Thoracic aorta (tissue), 2 donors: ENCODE results near the gene AHR. TPM values are rescaled to one million over a fixed set of nuclear protein-coding genes. Genes with fewer than 3 reads are reported as not detected.

Source experiments
- ATAC-seq: fragments of 150-250 bp; one replicate; pipeline ENCODE4 v1.8.0; 2017; ENCODE audit warnings: low read depth; ENCODE audit not compliant: insufficient number of reproducible peaks, low FRiP score
- DNase-seq: peaks from one replicate; pipeline ENCODE4 v3.0.0-alpha.2; 2020; ENCODE audit warnings: low spot score
- H3K27ac ChIP-seq, 2 donors: fragments of 200-600 bp; sonication (generic); 1 replicate in 1 of 2; 2 replicates in 1 of 2; pipeline ENCODE4 v1.5.1; 2016; ENCODE audit warnings: mild to moderate bottlenecking in 2 of 2, moderate library complexity in 2 of 2
- H3K27me3 ChIP-seq: fragments of 200-600 bp; sonication (generic); replicated peaks from 2 replicates; pipeline ENCODE4 v1.6.0; 2016; ENCODE audit warnings: mild to moderate bottlenecking; ENCODE audit not compliant: insufficient read depth
- H3K36me3 ChIP-seq: fragments of 200-600 bp; sonication (generic); one replicate; pipeline ENCODE4 v1.5.1; 2016
- H3K4me1 ChIP-seq, 2 donors: fragments of 200-600 bp; sonication (generic); 1 replicate in 1 of 2; 2 replicates in 1 of 2; pipeline versions ENCODE4 v1.5.1 to v1.6.0; 2016; ENCODE audit warnings: low read depth in 2 of 2, mild to moderate bottlenecking in 1 of 2; ENCODE audit not compliant: control insufficient read depth in 1 of 2
- H3K4me3 ChIP-seq: fragments of 200-600 bp; sonication (generic); 2 replicates; pipeline ENCODE4 v1.5.1; 2016; ENCODE audit warnings: mild to moderate bottlenecking
- H3K9me3 ChIP-seq: fragments of 200-600 bp; sonication (generic); 2 replicates; pipeline ENCODE4 v1.5.1; 2016
- total RNA-seq, 2 donors: library from RNA; depleted of rRNA; stranded (reverse); fragments of >200 nt; gene quantifications; one replicate each; pipeline versions ENCODE4 v1.1.0 to v1.2.3, GENCODE V29; 2016
- TF ChIP-seq, protein P1 (sequence below): fragments of 200-600 bp; sonication (generic); IDR thresholded peaks from one replicate; pipeline ENCODE4 v1.5.1; 2019; ENCODE audit warnings: antibody characterized with exemption

The AHR gene
- total RNA-seq, 2 donors from 2014 or later: 131 to 191 TPM

DNA sequence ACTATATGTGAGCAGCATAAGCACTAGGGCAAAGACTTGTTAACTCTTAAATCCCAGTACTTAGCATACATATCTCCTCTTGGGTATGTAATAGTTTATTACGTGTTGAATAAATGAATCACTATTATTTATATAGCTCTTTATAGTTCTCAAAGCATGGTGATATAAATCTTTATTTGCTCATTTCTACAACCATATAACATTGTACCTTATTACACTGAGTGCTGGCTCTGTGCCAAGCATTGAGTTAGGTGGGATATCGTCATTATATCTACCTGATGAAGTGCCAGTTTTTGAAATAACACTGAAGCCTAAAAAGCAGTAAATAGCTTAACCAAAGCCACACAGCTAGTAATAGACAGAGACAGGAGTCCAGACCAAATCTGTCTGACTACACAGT is 27.9 kb downstream of the AHR start:
- DNase-seq (no peak), ATAC-seq (no peak)
- TF ChIP-seq, protein P1, sequence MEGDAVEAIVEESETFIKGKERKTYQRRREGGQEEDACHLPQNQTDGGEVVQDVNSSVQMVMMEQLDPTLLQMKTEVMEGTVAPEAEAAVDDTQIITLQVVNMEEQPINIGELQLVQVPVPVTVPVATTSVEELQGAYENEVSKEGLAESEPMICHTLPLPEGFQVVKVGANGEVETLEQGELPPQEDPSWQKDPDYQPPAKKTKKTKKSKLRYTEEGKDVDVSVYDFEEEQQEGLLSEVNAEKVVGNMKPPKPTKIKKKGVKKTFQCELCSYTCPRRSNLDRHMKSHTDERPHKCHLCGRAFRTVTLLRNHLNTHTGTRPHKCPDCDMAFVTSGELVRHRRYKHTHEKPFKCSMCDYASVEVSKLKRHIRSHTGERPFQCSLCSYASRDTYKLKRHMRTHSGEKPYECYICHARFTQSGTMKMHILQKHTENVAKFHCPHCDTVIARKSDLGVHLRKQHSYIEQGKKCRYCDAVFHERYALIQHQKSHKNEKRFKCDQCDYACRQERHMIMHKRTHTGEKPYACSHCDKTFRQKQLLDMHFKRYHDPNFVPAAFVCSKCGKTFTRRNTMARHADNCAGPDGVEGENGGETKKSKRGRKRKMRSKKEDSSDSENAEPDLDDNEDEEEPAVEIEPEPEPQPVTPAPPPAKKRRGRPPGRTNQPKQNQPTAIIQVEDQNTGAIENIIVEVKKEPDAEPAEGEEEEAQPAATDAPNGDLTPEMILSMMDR: no peak
- Histone ChIP-seq H3K27me3 (no peaks in the 10 kb centered on the region), H3K4me1 (peaks cover 0 to 14% of the 10 kb centered on the region in 2 donors), H3K4me3 (no peak overlapping the region), H3K36me3 (peaks cover 6% of the 10 kb centered on the region), H3K27ac (no peak overlapping the region), H3K9me3 (no peaks in the 10 kb centered on the region)

DNA sequence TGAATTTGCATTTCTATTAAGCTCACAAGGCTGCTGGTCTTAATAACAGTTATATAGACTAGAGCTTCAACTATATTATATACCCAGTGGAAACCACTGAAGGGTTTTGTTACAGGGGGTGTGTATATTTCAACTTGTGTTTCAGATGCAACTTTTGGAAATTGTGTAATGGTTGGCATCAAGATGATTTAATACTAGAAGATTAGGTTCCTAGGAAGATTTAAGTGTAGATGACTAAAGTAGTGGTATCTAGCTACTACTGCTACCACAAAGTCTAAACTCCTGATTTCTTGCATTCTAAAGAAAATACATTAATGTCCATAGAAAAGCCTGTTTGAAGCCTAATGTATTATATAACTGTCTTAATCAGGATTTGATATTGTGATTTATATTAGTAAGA is 30.2 kb downstream of the AHR start:
- Histone ChIP-seq H3K9me3 (no peaks in the 10 kb centered on the region), H3K27ac (no peak overlapping the region), H3K4me1 (no peaks in the 10 kb centered on the region), H3K27me3 (no peaks in the 10 kb centered on the region), H3K4me3 (no peak overlapping the region), H3K36me3 (peaks cover 8% of the 10 kb centered on the region)
- DNase-seq (no peak), ATAC-seq (no peak)
- TF ChIP-seq, protein P1: no peak

DNA sequence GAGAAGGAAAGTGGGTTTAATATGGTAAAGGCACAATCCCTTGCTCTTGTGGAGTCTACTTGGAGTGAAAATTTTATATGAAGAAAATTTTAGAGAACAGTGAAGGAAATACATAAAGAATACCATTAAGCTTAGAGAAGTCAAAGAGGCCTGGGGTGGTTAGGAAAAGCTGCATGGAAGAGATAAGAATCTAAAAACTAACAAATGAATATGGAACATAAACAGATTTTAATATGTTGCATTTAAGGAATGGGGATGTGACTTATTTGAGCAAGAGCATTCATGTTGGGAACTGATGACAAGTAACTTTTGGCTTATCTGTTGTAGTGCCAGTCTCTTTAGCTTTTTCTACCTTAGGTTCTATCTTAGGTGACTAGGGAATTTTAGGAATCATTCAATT is 31.0 kb downstream of the AHR start:
- Histone ChIP-seq H3K36me3 (peaks cover 8% of the 10 kb centered on the region), H3K4me3 (no peak overlapping the region), H3K27me3 (no peaks in the 10 kb centered on the region), H3K9me3 (no peaks in the 10 kb centered on the region), H3K27ac (no peak overlapping the region), H3K4me1 (no peaks in the 10 kb centered on the region)
- ATAC-seq (no peak), DNase-seq (no peak)
- TF ChIP-seq, protein P1: no peak

DNA sequence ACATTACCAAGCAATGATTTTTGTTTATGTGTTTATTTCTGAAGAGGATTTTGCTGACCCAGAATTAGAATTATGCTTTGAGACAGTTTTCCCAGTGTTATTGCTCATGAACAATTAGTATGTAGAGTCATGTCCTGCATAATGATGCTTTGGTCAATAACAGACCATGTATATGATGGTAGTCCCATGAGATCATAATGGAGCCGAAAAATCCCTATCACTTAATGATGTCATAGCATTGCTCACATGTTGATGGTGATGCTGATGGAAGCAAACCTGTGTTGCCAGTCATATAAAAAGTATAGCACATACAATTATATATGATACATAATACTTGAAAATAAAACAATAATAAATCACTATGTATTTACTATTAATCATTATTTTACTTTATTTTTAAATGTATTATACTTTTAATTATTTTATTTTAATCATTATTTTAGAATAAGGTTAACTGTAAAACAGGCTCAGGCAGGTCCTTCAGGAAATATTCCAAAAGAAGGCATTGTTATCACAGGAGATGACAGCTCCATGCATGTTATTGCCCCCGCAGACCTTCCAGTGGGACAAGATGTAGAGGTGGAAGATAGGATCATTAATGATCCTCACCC is 33.5 kb downstream of the AHR start:
- ATAC-seq (no peak), DNase-seq (no peak)
- Histone ChIP-seq H3K36me3 (peaks cover 13% of the 10 kb centered on the region), H3K27me3 (no peaks in the 10 kb centered on the region), H3K4me3 (no peak overlapping the region), H3K9me3 (no peaks in the 10 kb centered on the region), H3K27ac (no peak overlapping the region), H3K4me1 (no peaks in the 10 kb centered on the region)
- TF ChIP-seq, protein P1: no peak

DNA sequence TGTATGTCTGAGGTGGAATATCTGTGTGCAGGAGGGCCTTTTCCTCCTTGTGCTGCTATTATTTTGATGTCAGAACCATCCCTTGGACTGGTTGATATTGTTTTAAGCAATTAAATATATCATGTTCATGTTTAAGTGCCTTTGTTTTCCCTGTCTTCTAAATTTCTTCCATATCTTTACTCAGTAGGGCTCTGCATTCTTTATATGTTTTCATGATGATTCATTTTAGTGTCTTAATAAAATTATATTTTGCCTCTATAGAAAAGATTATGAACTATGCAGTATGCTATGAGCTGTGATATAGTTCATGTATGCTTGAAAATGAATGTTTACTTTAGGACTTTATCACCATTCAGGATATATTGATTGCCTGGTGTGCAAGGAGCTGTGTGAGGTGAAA is 34.8 kb downstream of the AHR start:
- H3K4me1 ChIP-seq: no peaks in the 10 kb centered on the region
- H3K4me3 ChIP-seq: no peak overlapping the region
- no peak overlapping the region for H3K27ac ChIP-seq
- TF ChIP-seq, protein P1: no peak
- H3K36me3 ChIP-seq: peaks cover 13% of the 10 kb centered on the region
- H3K27me3 ChIP-seq: no peaks in the 10 kb centered on the region
- DNase-seq (no peak), ATAC-seq (no peak)
- H3K9me3 ChIP-seq: no peaks in the 10 kb centered on the region
